VCaP (cell line): ENCODE results near the gene PAEP.

Experiments used
- H3K27ac ChIP-seq: fragments of 450-650 bp; 2 replicates; pipeline ENCODE4 v1.5.1; 2017
- TF ChIP-seq, protein P1 (sequence below): fragments of 450-650 bp; conservative IDR thresholded peaks from 2 replicates; pipeline ENCODE4 v1.5.1; 2017; ENCODE audit warnings: mild to moderate bottlenecking, moderate library complexity

PAEP gene

DNA sequence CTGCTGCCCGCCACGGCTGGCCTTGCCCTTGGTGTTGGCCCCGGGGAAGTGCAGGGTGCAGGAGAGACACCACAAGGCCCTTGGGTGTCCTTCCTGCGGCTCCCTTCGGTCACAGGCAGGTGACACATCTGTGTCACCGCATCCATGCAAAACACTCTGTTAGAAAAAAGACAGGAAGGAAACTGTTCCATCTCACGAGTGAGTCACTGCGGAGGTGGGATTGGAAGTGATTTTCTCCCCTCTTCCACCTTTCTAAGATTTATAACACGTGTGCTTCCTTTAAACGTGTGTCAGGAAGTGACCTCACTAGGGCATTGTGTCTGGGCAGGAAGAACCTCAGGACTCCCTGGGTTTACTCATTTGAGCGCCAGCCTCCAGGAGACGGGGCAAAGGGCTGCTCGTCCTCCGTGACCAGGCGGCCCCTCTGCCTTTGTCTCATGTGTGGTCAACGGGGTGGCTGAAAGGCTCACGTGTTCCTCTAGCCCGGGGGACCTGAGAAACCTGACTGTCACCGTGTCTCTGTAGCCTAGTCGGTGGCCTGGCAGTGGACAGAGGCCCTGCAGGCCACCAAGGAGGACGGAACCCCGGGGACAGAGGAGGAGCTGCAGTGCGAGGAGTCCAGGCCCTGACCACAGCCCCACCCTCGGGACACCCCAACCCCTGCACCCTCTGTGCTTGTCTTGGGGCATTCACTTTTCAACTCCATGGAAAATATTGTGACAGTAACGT lies 45.3 kb upstream of the PAEP start:
- TF ChIP-seq, protein P1, sequence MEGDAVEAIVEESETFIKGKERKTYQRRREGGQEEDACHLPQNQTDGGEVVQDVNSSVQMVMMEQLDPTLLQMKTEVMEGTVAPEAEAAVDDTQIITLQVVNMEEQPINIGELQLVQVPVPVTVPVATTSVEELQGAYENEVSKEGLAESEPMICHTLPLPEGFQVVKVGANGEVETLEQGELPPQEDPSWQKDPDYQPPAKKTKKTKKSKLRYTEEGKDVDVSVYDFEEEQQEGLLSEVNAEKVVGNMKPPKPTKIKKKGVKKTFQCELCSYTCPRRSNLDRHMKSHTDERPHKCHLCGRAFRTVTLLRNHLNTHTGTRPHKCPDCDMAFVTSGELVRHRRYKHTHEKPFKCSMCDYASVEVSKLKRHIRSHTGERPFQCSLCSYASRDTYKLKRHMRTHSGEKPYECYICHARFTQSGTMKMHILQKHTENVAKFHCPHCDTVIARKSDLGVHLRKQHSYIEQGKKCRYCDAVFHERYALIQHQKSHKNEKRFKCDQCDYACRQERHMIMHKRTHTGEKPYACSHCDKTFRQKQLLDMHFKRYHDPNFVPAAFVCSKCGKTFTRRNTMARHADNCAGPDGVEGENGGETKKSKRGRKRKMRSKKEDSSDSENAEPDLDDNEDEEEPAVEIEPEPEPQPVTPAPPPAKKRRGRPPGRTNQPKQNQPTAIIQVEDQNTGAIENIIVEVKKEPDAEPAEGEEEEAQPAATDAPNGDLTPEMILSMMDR: no peak
- no peak overlapping the region for H3K27ac ChIP-seq

GRCh38 chr9:135517407-135517822 lies 44.1 kb upstream of the PAEP start:
- H3K27ac ChIP-seq: no peak overlapping the region
- TF ChIP-seq, protein P1: no peak

GRCh38 chr9:135519179-135519971 lies 42.2 kb upstream of the PAEP start:
- no peak overlapping the region for H3K27ac ChIP-seq
- TF ChIP-seq, protein P1: no peak

- TF ChIP-seq, protein P1: no peak
Observed at GRCh38 chr9:135520916-135521607, 40.5 kb upstream of the PAEP start, which contains the start of gene LCN1. LCN1 (plus strand) TSS chr9:135521440; CDS start chr9:135521498, 58 bp downstream.

GRCh38 chr9:135521608-135522095 lies 39.9 kb upstream of the PAEP start:
- TF ChIP-seq, protein P1: no peak
- H3K27ac ChIP-seq: no peak overlapping the region

More at GRCh38 chr9:135520916-135521607, 40.5 kb upstream of the PAEP start, which contains the start of gene LCN1:
- H3K27ac ChIP-seq: no peak within 1 kb of the TSS

GRCh38 chr9:135522137-135522877 lies 39.2 kb upstream of the PAEP start:
- TF ChIP-seq, protein P1: no peak
- H3K27ac ChIP-seq: no peak overlapping the region
